Measurements from ENCODE around the gene RPL37A.

The RPL37A gene

GRCh38 chr2:216535454-216535995 lies 36.9 kb downstream of the RPL37A start:
- TF ChIP-seq REST (IDR thresholded peaks at IDR 0.05; ENCODE audit: low read depth), result no peak
- no peak for TF ChIP-seq ZBTB7A (IDR thresholded peaks at IDR 0.05; ENCODE audit: low read depth)
- TF ChIP-seq RAD21 (IDR thresholded peaks at IDR 0.05; ENCODE audit: low read depth), result no peak
- no peak for TF ChIP-seq USF1 (IDR thresholded peaks at IDR 0.05)
- no peak for TF ChIP-seq TCF12 (IDR thresholded peaks at IDR 0.05; ENCODE audit: low read depth)
- TF ChIP-seq MAX (IDR thresholded peaks at IDR 0.05), result no peak
- TF ChIP-seq EP300 (IDR thresholded peaks at IDR 0.05; ENCODE audit: borderline replicate concordance), result no peak
- no peak for TF ChIP-seq CREB1 (IDR thresholded peaks at IDR 0.05; ENCODE audit: low read depth)
- TF ChIP-seq FOXM1 (IDR thresholded peaks at IDR 0.05; ENCODE audit: borderline replicate concordance, low read depth), result no peak
- TF ChIP-seq YY1 (IDR thresholded peaks at IDR 0.05; ENCODE audit: low read depth), result no peak
- no peak for TF ChIP-seq TEAD4 (IDR thresholded peaks at IDR 0.05)
- TF ChIP-seq TAF1 (IDR thresholded peaks at IDR 0.05; ENCODE audit: low read depth), result no peak
- no peak for TF ChIP-seq NFIC (IDR thresholded peaks at IDR 0.05)
- TF ChIP-seq CEBPB (IDR thresholded peaks at IDR 0.05), result no peak
- no peak for TF ChIP-seq EGR1 (IDR thresholded peaks at IDR 0.05)

GRCh38 chr2:216536734-216537210 lies 38.1 kb downstream of the RPL37A start:
- TF ChIP-seq CEBPB (IDR thresholded peaks at IDR 0.05) (no peak), RAD21 (IDR thresholded peaks at IDR 0.05; ENCODE audit: low read depth) (no peak), EGR1 (IDR thresholded peaks at IDR 0.05) (no peak), FOXM1 (IDR thresholded peaks at IDR 0.05; ENCODE audit: borderline replicate concordance, low read depth) (no peak), TEAD4 (IDR thresholded peaks at IDR 0.05) (no peak), REST (IDR thresholded peaks at IDR 0.05; ENCODE audit: low read depth) (no peak), TAF1 (IDR thresholded peaks at IDR 0.05; ENCODE audit: low read depth) (no peak), CREB1 (IDR thresholded peaks at IDR 0.05; ENCODE audit: low read depth) (no peak), TCF12 (IDR thresholded peaks at IDR 0.05; ENCODE audit: low read depth) (no peak)

- no peak for TF ChIP-seq CEBPB (IDR thresholded peaks at IDR 0.05)
- no peak for TF ChIP-seq EP300 (IDR thresholded peaks at IDR 0.05; ENCODE audit: borderline replicate concordance)
- no peak for TF ChIP-seq EGR1 (IDR thresholded peaks at IDR 0.05)
- no peak for TF ChIP-seq MAX (IDR thresholded peaks at IDR 0.05)
- TF ChIP-seq CREB1 (IDR thresholded peaks at IDR 0.05; ENCODE audit: low read depth), result no peak
These were observed 38.7 kb downstream of the RPL37A start for GRCh38 chr2:216537366-216537765.

- TF ChIP-seq REST (IDR thresholded peaks at IDR 0.05; ENCODE audit: low read depth), result no peak
- TF ChIP-seq YY1 (IDR thresholded peaks at IDR 0.05; ENCODE audit: low read depth), result no peak
- no peak for TF ChIP-seq USF1 (IDR thresholded peaks at IDR 0.05)
- no peak for TF ChIP-seq RAD21 (IDR thresholded peaks at IDR 0.05; ENCODE audit: low read depth)
- no peak for TF ChIP-seq TCF12 (IDR thresholded peaks at IDR 0.05; ENCODE audit: low read depth)
- no peak for TF ChIP-seq ZBTB7A (IDR thresholded peaks at IDR 0.05; ENCODE audit: low read depth)
- no peak for TF ChIP-seq EP300 (IDR thresholded peaks at IDR 0.05; ENCODE audit: borderline replicate concordance)
- no peak for TF ChIP-seq EGR1 (IDR thresholded peaks at IDR 0.05)
- no peak for TF ChIP-seq FOXM1 (IDR thresholded peaks at IDR 0.05; ENCODE audit: borderline replicate concordance, low read depth)
- TF ChIP-seq CEBPB (IDR thresholded peaks at IDR 0.05), result no peak
- no peak for TF ChIP-seq TEAD4 (IDR thresholded peaks at IDR 0.05)
- no peak for TF ChIP-seq MAX (IDR thresholded peaks at IDR 0.05)
- no peak for TF ChIP-seq CREB1 (IDR thresholded peaks at IDR 0.05; ENCODE audit: low read depth)
- TF ChIP-seq TAF1 (IDR thresholded peaks at IDR 0.05; ENCODE audit: low read depth), result no peak
- no peak for TF ChIP-seq NFIC (IDR thresholded peaks at IDR 0.05)
These were observed 39.9 kb downstream of the RPL37A start for GRCh38 chr2:216538538-216538937.

All from Ishikawa (cell line).